K562 (cell line): Measurements from ENCODE around the gene CARMIL3. TPM values are rescaled to one million over a fixed set of nuclear protein-coding genes. Genes with fewer than 3 reads are reported as not detected.

Experiments used
- ATAC-seq: fragments of 200-7000 bp; cut with Tn5 transposase; 3 replicates; pipeline ENCODE4 v1.9.1; 2020; ENCODE audit warnings: moderate library complexity
- BruUV-seq: library from RNA; stranded (reverse); fragments of 400-500 nt; replicated peaks from 2 replicates; lab custom pipeline; 2021; lab: Mats Ljungman, UMichigan
- CTCF ChIA-PET: fragments of 300-600 bp; formaldehyde crosslinking; extraction: SDS; loops from one replicate; lab custom pipeline; 2021; ENCODE audit warnings: low intra/inter-chr PET ratio; lab: Yijun Ruan, JAX
- POLR2A ChIA-PET: fragments of 300-600, 350-650 bp; sonication (Branson Sonifier 250); formaldehyde crosslinking; extraction: SDS; loops from one replicate; lab custom pipeline; 2021; ENCODE audit warnings: antibody characterized with exemption, inconsistent platforms; lab: Yijun Ruan, JAX
- DNase-seq, 4 experiments: peaks; one replicate each; pipeline versions ENCODE4 v3.0.0 to v3.0.0-alpha.2; 2011 to 2018; ENCODE audit warnings: low spot score in 3 of 4, mixed read lengths in 3 of 4; ENCODE audit errors: extremely low read depth in 1 of 4
- FAIRE-seq: peaks from 2 replicates; lab custom pipeline; 2011; peaks lifted over from hg19 to GRCh38; lab: Jason Lieb, UNC
- H2AFZ ChIP-seq: 2 replicates; pipeline ENCODE4 v1.6.0; 2011; ENCODE audit warnings: low read depth, low read length, control low read depth, inconsistent platforms
- H3K27ac ChIP-seq: fragments of 200-600 bp; 3 replicates; pipeline ENCODE4 v1.8.0; 2011; ENCODE audit warnings: low read depth, mild to moderate bottlenecking, control low read depth, inconsistent platforms, low read length, moderate library complexity, mixed read lengths; ENCODE audit errors: extremely low read depth
- H3K27me3 ChIP-seq, 2 experiments: fragments of 300-600 bp in 1 of 2; 2 replicates in 1 of 2; 3 replicates in 1 of 2; pipeline versions ENCODE4 v1.6.0 to v1.8.0; 2011; ENCODE audit warnings: inconsistent platforms in 2 of 2, low read length in 2 of 2, mild to moderate bottlenecking in 1 of 2, mixed read lengths in 1 of 2, moderate library complexity in 1 of 2; ENCODE audit not compliant: control insufficient read depth in 2 of 2, insufficient read depth in 2 of 2
- H3K36me3 ChIP-seq: fragments of 300-600 bp; 3 replicates; pipeline ENCODE4 v1.8.0; 2011; ENCODE audit warnings: mild to moderate bottlenecking, low read length, inconsistent platforms; ENCODE audit not compliant: control insufficient read depth, insufficient read depth
- H3K4me1 ChIP-seq, 2 experiments: fragments of 200-600 bp in 1 of 2; replicated peaks in 1 of 2; 2 replicates in 1 of 2; 3 replicates in 1 of 2; pipeline versions ENCODE4 v1.5.1 to v1.8.0; 2011; ENCODE audit warnings: inconsistent platforms in 2 of 2, low read length in 2 of 2, mild to moderate bottlenecking in 1 of 2, mixed read lengths in 1 of 2, moderate library complexity in 1 of 2; ENCODE audit not compliant: control insufficient read depth in 2 of 2, insufficient read depth in 2 of 2
- H3K4me2 ChIP-seq: 2 replicates; pipeline ENCODE4 v1.6.1; 2011; ENCODE audit warnings: low read length, control low read depth, inconsistent platforms, mixed read lengths; ENCODE audit not compliant: insufficient read depth
- H3K4me3 ChIP-seq: fragments of 200-600 bp; sonication (generic), shearing (Covaris generic); 2 replicates; pipeline ENCODE4 v1.5.1; 2016; ENCODE audit warnings: control low read depth, inconsistent platforms
- H3K79me2 ChIP-seq: fragments of 200-600 bp; 3 replicates; pipeline ENCODE4 v1.8.0; 2011; ENCODE audit warnings: low read length, inconsistent platforms; ENCODE audit not compliant: control insufficient read depth, insufficient read depth
- H3K9ac ChIP-seq, 2 experiments: 2 replicates each; pipeline versions ENCODE4 v1.6.0 to v1.6.1; 2011; ENCODE audit warnings: low read depth in 2 of 2, low read length in 2 of 2, control low read depth in 1 of 2, inconsistent platforms in 1 of 2, mild to moderate bottlenecking in 1 of 2, mixed read lengths in 1 of 2; ENCODE audit not compliant: insufficient read depth in 1 of 2
- H3K9me1 ChIP-seq: one replicate; pipeline ENCODE4 v1.6.0; 2011; ENCODE audit warnings: inconsistent platforms, mild to moderate bottlenecking, low read length, moderate library complexity; ENCODE audit not compliant: control insufficient read depth, insufficient read depth
- H3K9me3 ChIP-seq: replicated peaks from 2 replicates; pipeline ENCODE4 v1.5.1; 2011; ENCODE audit warnings: low read depth, low read length, inconsistent platforms; ENCODE audit not compliant: control insufficient read depth, insufficient read depth
- H4K20me1 ChIP-seq: replicated peaks from 2 replicates; pipeline ENCODE4 v1.6.1; 2011; ENCODE audit warnings: low read length, inconsistent platforms, mixed read lengths; ENCODE audit not compliant: control insufficient read depth, insufficient read depth
- CEBPG ChIP-seq, 3 experiments: fragments of 200-800 bp in 1 of 3; sonication (Bioruptor generic) in 1 of 3; sonication (generic) in 1 of 3; formaldehyde crosslinking in 1 of 3; IDR thresholded peaks in 2 of 3; conservative IDR thresholded peaks in 1 of 3; 2 replicates each; pipeline versions ENCODE4 v1.6.1 to v1.8.0; 2016 to 2022; ENCODE audit warnings: missing compliant biosample characterization in 2 of 3, missing genetic modification characterization in 2 of 3, mild to moderate bottlenecking in 1 of 3, missing genetic modification reagents in 1 of 3
- L3MBTL2 ChIP-seq: fragments of 450-650 bp; IDR thresholded peaks from 2 replicates; pipeline ENCODE4 v1.6.1; 2016; ENCODE audit warnings: mild to moderate bottlenecking, moderate library complexity
- MTA2 ChIP-seq: fragments of 450-650 bp; IDR thresholded peaks from 2 replicates; pipeline ENCODE4 v1.6.1; 2016; ENCODE audit warnings: low read depth
- PHB2 ChIP-seq: fragments of 450-650 bp; IDR thresholded peaks from 2 replicates; pipeline ENCODE4 v1.6.1; 2017; ENCODE audit warnings: low read depth
- PHF21A ChIP-seq: fragments of 450-650 bp; IDR thresholded peaks from 2 replicates; pipeline ENCODE4 v1.6.1; 2017; ENCODE audit warnings: low read depth, borderline replicate concordance
- ZNF444 ChIP-seq: fragments of 250-450 bp; sonication (Bioruptor Pico); IDR thresholded peaks from 2 replicates; pipeline ENCODE4 v1.4.0; 2020; ENCODE audit warnings: mild to moderate bottlenecking, moderate library complexity
- WGBS: fragments of 100-300 bp; shearing (Covaris generic); methylation state at CpG from one replicate; pipeline ENCODE4 v1.1.6; 2016; ENCODE audit warnings: low coverage, mixed read lengths; ENCODE audit not compliant: insufficient coverage; ENCODE audit errors: missing lambda C conversion rate; 5-methylcytosine and 5-hydroxymethylcytosine counted together
- in situ Hi-C: fragments of 300-500 bp; cut with MboI; formaldehyde crosslinking; loops from 4 replicates; pipeline ENCODE4 v1.15.0; 2018; ENCODE audit warnings: inconsistent platforms, mixed read lengths
- intact Hi-C: fragments of 100-400 bp; cut with micrococcal nuclease; formaldehyde crosslinking; loops from 2 replicates; pipeline ENCODE4 v1.14.2; 2022
- polyA plus RNA-seq, 8 experiments: library from polyadenylated mRNA; depleted of rRNA in 4 of 8; stranded (reverse) in 5 of 8; unstranded in 3 of 8; fragments of >200 nt; fragmentation: Nextera tagmentation in 2 of 8; fragmentation: Illumina TruSeq in 1 of 8; extraction: Ambion mirVana in 2 of 8; extraction: Trizol in 1 of 8; gene quantifications; 2 replicates each; pipeline versions ENCODE4 v1.2.1 to v1.2.3, GENCODE V29; 2011 to 2014; ENCODE audit warnings: inconsistent platforms in 1 of 8, missing spikeins in 1 of 8
- total RNA-seq, 7 experiments: library from RNA; depleted of rRNA in 6 of 7; stranded (reverse); fragments of >200 nt in 6 of 7; fragmentation: Illumina TruSeq in 2 of 7; extraction: Trizol in 2 of 7; gene quantifications; 2 replicates each; pipeline versions ENCODE4 v1.2.1 to v1.2.3, GENCODE V29; 2011 to 2021; ENCODE audit warnings: low replicate concordance in 1 of 7
- TF ChIP-seq, protein P1 (sequence below), 2 experiments: fragments of 450-650 bp in 1 of 2; sonication (generic) in 1 of 2; formaldehyde crosslinking in 1 of 2; IDR thresholded peaks; 2 replicates each; pipeline versions ENCODE4 v1.7.1 to v1.9.0; 2016 to 2022; ENCODE audit warnings: inconsistent platforms in 1 of 2, mild to moderate bottlenecking in 1 of 2, missing genetic modification reagents in 1 of 2

Gene CARMIL3
- total and polyA plus RNA-seq, 9 of the 15 experiments (the other 6 are each of a cell fraction or from before 2014, with no cell fraction given), result 0.01 to 0.11 (median 0.05) TPM; not detected in 5

DNA sequence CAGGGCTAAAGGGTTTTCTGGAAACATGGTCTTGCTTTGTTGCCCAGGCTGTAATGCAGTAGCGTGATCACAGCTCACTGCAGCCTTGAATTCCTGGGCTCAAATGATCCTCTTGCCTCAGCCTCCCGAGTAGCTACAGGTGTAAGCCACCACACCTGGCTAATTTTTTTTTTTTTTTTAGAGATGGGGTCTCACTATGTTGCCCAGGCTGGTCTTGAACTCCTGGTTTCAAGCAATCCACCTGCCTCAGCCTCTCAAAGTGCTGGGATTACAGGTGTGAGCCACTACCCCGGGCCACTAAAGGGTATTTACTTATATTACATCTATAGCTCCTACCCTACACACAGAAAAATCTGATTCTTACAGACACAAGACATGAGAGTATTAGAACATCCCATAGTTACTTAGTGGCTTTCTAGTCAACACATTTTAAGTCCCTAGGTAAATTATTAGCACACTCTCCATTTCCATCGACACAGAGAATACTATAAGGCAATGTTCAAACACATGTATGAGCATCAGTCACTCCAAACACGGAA, 56.6 kb downstream of the CARMIL3 start:
- Histone ChIP-seq H3K9ac (no peak overlapping the region), H3K27ac (no peak overlapping the region; the same call in 2 of the 3 replicates)
- TF ChIP-seq PHB2 (no peak), PHF21A (no peak), ZNF444 (no peak), CEBPG (CRISPR knock-in tag; IDR thresholded peaks at IDR 0.05) (no peak), CEBPG (tag; conservative IDR thresholded peaks at IDR 0.05 in 1 of 2, IDR thresholded peaks at IDR 0.05 in 1 of 2) (no peak), L3MBTL2 (no peak), MTA2 (no peak)
- TF ChIP-seq, protein P1, sequence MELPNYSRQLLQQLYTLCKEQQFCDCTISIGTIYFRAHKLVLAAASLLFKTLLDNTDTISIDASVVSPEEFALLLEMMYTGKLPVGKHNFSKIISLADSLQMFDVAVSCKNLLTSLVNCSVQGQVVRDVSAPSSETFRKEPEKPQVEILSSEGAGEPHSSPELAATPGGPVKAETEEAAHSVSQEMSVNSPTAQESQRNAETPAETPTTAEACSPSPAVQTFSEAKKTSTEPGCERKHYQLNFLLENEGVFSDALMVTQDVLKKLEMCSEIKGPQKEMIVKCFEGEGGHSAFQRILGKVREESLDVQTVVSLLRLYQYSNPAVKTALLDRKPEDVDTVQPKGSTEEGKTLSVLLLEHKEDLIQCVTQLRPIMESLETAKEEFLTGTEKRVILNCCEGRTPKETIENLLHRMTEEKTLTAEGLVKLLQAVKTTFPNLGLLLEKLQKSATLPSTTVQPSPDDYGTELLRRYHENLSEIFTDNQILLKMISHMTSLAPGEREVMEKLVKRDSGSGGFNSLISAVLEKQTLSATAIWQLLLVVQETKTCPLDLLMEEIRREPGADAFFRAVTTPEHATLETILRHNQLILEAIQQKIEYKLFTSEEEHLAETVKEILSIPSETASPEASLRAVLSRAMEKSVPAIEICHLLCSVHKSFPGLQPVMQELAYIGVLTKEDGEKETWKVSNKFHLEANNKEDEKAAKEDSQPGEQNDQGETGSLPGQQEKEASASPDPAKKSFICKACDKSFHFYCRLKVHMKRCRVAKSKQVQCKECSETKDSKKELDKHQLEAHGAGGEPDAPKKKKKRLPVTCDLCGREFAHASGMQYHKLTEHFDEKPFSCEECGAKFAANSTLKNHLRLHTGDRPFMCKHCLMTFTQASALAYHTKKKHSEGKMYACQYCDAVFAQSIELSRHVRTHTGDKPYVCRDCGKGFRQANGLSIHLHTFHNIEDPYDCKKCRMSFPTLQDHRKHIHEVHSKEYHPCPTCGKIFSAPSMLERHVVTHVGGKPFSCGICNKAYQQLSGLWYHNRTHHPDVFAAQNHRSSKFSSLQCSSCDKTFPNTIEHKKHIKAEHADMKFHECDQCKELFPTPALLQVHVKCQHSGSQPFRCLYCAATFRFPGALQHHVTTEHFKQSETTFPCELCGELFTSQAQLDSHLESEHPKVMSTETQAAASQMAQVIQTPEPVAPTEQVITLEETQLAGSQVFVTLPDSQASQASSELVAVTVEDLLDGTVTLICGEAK (IDR thresholded peaks at IDR 0.05), result no peak
- TF ChIP-seq, protein P1 (CRISPR knock-in tag; IDR thresholded peaks at IDR 0.05), result no peak
- TF ChIP-seq, all 486 proteins: peak for 0
- no peaks in the 10 kb centered on the region for H3K27me3 ChIP-seq
- ChIA-PET CTCF (interaction anchor here (0.9 kb wide), 1 partner anchor 50 kb away, joined by 7 read pairs; no protein-coding TSS in a partner anchor), POLR2A (interaction anchor here (0.6 to 4.8 kb wide), 4 partner anchors 13 to 105 kb away, joined by 3 to 29 read pairs (median 8); partner anchors contain the start of gene PCK2)
- no peak for DNase-seq
- no peaks in the 10 kb centered on the region for H4K20me1 ChIP-seq
- no peaks in the 10 kb centered on the region; the same call in 1 of the 2 replicates for H3K9me3 ChIP-seq
- peak overlapping the region; percentile 85 for H2AFZ ChIP-seq
- BruUV-seq, result no TSS peak
- no peak for ATAC-seq
- no peaks in the 10 kb centered on the region for H3K79me2 ChIP-seq
- peaks cover 7% of the 10 kb centered on the region; the same call in 1 of the 3 replicates for H3K36me3 ChIP-seq
- H3K4me2 ChIP-seq, result no peak overlapping the region
- whole genome bisulfite sequencing, result 20% methylated on average over 5 of the region's 5 CpGs
- H3K9me1 ChIP-seq, result no peaks in the 10 kb centered on the region
- no peak for FAIRE-seq
- no peak overlapping the region for H3K4me3 ChIP-seq
- intact Hi-C loops, result loop anchor here (1.0 to 5.0 kb wide), 2 partner anchors 50 to 211 kb away; no protein-coding TSS in a partner anchor
- peaks cover 0 to 3% of the 10 kb centered on the region in 2 experiments; a peak in 2 of 5 replicates for H3K4me1 ChIP-seq
- in situ Hi-C loops, result no loop called here
